GM19463 (cell line): Measurements from ENCODE around the gene ECHDC3.
"Not testable (repeated sequence)": the region's sequence is repeated elsewhere in the genome, so short reads cannot be mapped to it uniquely, and the experiment has no call there.

Source experiments
- ATAC-seq: cut with Tn5 transposase; IDR thresholded peaks from one replicate; pipeline ENCODE4 v1.9.1; 2021; ENCODE audit warnings: mild to moderate bottlenecking, moderate library complexity; ENCODE audit not compliant: unreplicated experiment

Gene ECHDC3

DNA sequence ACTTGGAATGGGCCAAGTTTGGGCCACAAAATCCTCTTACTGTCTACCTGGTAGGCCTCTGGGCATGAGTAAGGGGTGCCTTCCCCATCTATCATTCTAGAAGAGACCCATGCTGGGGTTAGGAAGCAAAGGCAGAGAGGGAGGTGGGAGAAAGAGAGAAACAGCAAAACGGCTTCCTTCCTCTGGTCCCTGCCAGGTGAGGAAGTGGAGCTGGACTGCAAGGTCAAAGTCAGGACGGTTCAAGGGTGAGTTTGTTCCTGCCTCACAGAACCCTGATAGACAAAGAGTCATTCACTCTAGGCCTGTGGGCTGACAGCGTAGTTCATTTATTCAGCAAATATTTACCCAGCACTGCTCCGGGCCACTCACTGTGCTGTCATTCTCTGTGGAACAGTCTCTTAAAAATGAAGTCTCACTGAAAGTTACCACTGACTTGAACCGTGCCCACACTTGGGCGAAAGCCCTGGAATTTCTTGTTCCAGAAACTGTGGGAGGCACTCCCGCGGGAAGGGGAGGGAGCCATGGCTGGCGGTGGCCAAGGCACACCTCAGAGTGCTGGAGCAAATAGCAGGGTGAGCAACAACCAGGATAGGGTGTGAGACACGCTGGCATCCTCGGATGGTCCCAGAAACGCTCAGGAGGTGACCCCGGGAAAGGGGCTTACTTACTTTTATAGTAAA is 26.2 kb upstream of the ECHDC3 start:
- no peak for ATAC-seq

DNA sequence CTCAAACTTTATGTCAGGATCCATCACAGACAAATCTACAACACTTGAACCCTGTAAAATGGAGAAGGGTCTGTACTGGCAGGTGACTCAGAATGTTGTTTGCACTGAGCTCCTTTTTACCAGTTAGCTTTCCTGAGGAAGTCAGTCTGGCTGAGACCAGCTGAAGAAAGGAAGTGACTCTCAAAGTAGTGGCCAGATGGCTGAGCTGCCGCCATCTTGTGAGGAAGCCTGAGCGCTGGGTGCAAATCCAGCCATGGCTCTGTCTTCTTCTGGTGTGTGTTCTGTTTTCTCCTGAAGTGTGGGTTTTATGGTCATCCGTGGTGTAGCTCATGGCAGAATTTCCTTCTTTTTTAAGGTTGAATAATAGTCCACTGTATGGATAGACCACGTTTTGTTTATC is 25.5 kb upstream of the ECHDC3 start:
- no peak for ATAC-seq

DNA sequence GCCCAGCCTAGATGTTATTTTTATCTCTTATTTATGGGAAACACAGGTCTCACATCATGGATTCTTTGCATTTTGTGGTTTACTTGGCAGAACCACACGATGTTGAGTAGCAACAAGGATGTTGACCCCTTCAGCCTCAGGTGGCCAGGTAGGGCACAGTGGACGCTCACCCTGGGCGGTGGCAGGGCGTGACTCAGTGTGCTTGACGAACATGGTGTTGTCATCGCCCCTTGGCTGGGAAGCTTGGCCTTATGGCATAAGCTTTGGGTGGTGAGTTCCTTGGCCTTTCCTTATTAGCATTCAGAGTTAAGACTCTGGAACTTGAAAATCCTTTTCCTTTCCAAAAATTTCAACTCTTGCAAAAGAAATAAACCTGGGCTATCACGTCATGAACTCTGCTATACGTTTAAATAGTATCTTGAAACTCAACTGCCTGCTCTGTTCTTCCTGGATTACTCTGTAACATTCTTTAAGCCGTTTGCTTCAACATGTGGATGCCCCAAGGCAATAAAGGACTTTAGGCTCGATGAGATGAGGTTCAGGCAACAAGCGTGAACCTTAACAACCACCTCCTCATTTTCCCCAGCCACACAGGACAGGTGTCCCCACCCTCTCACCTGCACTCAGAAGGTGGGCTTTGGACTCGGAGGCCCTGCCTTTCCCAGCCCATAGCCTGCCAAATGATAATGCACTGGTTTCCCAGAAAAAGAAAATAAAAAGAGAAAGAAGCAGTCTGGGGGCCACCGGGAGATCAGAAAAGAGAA is 22.5 kb upstream of the ECHDC3 start:
- no peak for ATAC-seq

DNA sequence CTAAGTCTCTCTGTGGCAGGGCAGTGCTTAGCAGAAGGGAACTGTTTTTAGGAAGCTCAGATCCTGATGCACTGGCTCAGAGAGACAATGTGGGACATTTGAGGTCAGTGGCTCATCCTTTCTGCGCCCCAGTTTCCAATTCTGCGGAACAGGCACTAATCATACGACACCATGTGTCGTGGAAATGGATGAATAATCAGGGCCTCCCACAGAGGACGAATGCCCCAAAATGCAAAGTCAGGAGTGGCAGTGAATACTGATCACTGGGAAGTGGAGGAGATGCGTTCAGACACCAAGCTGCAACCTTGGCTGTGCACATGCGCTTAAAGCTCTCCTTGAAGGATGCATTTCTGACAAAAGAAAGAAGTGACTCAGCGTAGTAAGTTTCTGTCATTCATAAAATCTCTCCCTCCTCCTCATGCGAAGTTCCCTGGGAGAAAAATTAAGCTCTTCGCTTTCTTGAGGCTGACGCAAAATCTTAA is 21.9 kb upstream of the ECHDC3 start:
- no peak for ATAC-seq

DNA sequence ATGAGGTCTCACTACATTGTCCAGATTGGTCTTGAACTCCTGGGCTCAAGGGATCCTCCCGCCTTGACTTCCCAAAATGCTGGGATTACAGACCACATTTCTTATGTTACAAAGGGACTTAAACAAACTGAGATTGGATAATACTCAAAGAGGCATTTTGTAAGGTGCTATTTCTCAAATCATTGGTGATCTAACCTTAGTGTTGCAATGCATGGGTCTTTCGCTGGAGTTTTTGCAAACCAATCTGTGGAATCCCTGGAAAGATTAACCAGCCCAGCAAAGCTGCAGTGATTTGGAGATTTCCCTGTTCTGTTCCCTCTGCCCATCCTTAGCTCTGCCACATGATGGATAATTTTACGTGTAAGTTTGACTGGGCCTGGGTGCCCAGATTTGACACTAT is 20.4 kb upstream of the ECHDC3 start:
- ATAC-seq: no peak

DNA sequence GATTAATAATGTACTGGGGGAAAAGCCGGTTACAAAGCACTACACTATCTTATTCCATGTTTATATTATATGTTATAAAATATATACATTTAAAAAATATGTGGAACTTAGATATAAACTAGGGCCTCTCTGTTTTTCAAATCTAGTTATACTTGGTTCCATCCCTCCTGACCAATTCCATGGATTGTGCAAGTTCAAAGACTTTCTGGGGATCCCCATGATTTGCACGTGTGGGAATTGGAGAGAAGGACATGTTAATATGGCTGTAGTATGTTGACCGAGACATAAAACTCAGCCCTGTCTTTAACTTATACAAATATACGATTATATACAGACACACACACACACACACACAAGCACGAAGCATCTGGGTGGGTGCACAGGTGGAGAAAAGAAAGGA is 18.8 kb upstream of the ECHDC3 start:
- ATAC-seq: no peak

DNA sequence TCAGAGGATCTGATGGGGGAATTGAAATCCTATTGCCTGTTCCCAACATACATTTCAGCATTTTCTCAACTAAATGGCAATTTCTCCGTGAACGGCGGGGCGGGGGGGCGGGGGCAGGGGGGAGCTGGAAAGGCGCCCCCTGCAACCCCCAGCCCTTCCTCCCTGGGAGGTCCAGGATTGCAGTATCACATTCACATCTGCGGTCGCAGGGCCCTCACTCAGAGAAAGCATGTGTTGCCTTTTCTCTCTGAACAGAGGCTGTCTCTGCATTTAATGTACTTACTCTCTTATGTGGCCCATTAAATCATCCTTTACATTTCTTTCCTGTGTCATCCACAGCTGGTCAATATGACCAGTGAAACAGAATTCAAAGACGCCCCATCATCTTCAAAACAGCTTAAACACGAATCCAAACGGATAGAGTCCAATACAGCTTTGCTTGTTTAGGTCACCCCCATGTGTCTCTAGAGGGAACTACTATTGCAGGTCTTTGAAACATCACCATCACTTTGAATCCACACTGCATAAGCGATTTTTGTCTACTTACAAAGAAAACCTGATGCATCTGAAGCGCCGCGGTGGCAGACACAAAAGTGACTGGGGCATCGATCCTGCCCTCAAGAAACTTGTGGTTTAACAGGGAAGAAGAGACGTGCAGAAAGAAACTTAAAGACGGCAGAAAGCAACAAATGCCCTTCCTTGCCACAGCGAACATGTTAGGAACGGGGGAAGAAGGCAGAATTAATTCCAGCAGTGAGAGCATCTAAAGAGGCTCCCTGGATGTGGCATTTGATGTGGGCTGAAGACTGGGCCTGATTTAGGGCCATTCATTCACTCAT is 17.0 kb upstream of the ECHDC3 start:
- ATAC-seq: peak; percentile 76

DNA sequence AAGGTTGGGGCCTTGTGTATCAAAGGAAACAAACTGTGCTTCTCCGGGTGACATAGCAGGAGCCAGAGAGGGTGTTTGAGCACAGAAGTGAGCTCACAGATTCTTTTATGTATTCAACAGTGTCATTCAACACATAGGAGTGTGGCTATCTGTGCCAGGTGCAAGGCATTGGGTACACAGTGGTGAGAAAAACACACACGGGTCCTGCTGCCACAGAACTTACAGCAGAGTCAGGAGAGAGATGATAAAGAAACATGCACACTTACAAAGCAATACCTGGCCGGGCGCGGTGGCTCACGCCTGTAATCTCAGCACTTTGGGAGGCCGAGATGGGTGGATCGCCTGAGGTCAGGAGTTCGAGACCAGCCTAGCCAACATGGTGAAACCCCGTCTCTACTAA is 16.3 kb upstream of the ECHDC3 start:
- no peak for ATAC-seq

DNA sequence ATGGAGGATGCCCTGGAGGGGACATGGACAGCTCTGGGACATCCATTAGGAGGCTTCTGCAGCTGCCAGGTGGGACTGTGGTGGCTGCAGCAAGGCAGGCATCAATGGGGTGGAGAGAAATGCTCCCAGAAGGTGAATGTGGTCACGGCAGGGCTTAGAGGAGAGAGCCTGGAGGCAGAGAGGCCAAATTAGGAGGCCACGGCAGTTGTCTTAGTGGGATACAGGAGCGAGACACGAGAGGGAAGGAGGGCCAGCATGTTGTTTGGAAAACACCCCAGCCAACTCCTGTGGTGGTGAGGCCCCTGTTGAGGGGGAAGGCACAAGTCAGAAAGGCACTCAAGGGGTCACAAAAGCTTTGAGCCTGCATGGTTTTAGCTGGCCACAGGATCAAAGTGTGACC is 14.6 kb upstream of the ECHDC3 start:
- ATAC-seq: no peak

DNA sequence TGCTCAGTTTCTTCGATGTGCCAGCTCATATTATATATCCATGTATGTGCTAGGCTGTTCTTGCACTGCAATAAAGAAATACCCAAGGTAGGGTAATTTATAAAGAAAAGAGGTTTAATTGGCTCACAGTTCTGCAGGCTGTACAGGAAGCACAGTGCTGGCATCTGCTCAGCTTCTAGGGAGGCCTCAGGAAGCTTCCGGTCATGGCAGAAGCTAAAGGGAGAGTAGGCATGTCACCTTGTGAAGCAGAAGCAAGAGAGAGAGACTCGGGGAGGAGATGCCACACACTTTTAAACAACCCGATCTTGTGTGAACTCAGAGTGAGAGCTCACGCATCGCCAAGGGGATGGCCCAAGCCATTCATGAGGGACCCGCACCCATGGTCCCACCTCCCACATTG is 13.8 kb upstream of the ECHDC3 start:
- no peak for ATAC-seq

DNA sequence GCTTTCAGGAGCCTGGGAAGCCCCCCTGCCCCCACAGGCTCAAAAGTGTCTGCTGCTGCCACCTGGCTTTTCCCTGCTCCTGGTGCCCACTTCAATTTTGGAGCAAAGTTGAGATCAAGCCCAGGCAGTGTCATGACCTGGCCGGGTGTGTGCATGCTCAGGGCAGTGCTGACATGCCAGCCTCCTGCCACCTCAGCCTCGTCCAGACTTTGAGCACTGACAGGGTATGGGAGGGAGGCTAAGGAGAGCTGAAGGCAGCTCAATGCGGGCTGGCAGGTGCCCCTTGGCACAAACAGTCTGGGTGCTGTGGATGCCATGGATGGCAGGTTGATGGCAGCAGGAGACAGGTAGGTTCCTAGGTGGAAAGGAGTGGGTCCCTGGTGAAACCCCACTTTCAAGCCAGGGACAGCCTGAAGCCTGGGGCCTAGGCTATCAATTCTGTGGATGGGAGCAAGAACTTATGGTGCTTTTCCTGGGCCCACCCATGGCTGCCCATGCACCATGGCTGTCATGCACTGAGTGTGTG is 12.3 kb upstream of the ECHDC3 start:
- no peak for ATAC-seq

DNA sequence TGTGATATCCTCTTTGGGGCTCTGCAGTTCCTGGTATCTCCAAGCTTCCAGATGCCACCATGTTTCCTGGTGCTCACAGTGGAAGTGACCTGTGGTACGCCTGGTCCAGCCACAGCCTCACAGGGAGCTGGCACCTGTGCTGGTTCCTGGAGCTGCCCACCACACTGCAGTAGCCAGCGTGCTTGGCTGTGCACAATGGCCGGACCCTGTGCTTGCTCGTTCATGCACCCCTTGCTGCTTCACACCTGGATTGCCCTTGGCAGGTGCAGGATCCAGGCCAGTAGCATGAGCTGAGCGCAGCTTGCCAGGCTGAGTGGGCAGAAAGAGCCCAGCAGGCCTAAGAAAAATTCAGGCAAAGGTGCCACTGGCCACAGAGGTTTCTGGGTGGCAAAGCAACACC is 11.4 kb upstream of the ECHDC3 start:
- no peak for ATAC-seq

DNA sequence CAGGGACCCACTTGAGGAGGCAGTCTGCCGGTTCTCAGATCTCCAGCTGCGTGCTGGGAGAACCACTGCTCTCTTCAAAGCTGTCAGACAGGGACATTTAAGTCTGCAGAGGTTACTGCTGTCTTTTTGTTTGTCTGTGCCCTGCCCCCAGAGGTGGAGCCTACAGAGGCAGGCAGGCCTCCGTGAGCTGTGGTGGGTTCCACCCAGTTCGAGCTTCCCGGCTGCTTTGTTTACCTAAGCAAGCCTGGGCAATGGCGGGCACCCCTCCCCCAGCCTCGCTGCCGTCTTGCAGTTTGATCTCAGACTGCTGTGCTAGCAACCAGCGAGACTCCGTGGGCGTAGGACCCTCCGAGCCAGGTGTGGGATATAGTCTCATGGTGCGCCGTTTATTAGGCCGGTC is 5.4 kb upstream of the ECHDC3 start:
- ATAC-seq: not testable (repeated sequence)

DNA sequence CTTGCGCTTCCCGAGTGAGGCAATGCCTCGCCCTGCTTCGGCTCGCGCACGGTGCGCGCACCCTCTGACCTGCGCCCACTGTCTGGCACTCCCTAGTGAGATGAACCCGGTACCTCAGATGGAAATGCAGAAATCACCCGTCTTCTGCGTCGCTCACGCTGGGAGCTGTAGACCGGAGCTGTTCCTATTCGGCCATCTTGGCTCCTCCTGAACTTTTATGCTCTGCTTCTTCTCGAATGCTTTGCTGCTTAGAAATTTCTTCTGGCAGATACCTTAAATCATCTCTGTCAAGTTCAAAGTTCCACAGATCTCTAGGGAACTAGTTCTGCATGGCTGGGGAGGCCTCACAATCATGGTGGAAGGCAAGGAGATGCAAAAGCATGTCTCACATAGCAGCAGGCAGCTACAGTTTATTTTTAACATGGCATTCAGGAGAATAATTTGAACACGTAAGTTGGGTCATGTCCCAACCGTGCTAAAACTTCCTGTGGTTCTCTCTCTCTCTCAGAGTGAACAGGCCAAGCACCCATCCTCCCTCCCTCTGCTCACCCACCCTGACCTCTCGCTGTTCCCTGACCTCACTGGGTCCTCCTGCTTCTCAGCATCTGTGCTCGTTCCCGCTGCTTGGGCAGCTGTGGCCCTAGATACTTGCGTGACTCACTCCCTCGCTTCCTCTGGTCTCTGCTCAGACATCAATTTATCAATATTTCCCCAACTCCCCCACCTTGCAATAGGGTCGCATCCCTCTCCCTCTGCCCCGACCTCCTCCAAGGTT is 4.7 kb upstream of the ECHDC3 start:
- not testable (repeated sequence) for ATAC-seq

DNA sequence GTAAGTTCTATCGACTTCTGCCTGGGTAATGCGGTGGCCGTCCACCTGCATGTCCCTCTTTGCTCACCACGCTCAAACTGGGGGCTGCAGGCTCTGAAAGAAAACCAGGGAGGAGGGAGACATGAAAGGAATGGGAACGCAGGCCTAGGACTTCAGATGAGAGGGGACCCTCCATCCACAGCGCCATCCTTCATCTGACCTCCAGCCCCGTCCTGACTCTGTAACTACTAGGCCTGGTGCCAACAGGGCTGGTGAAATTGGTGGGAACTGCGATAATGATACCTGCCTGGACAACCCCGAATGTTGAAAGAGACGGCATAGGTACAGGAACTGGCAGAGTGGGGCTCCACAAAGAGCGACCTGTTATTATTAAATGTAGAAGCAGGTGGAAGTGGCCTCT is 1.3 kb upstream of the ECHDC3 start:
- no peak for ATAC-seq

DNA sequence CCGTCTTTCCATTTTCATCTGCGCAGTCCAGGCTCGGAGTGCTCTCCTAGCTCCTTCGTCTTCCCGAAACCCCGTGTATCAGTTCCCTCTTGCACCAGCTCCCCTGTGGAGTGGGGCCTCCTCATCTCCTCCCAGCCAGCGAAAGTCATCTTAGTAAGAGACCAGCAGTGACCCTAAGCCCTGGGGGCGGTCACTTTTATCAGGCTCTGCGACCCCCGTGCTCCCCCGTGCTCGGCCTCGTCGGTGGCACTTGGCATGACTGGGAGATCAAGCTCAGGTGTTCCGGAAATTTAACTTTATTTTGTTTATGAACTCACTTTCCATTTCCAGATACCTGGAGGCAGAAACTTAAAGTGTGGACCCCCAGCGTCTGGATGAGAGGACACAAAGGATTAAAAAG is 574 bp upstream of the ECHDC3 start:
- no peak for ATAC-seq

DNA sequence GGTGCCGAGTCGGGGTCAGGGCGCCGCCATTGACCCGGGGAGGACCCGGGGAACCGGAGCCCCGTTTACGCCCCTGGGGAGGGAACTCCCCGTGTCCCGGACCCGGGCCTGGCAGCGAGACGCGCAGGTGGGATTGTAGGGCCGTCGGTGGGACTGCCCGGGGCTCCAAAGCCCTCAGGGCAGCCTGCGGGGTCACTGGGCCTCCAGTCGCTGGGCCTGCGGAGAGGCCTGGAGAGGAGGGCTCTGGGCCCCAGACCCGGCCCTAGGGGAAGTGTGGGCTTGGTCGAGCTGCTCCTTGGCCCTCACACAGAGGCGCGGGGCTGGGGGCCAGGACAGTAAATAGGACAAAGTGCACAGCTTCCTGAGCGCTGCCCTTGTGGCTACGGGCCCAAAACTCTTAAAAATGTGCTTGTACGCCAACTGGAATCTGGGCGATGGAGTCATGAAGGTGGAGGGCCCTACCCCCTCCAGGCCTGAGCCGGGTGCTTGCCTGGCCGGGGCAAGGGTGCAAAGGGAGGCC is 657 bp downstream of the ECHDC3 start:
- ATAC-seq: no peak

DNA sequence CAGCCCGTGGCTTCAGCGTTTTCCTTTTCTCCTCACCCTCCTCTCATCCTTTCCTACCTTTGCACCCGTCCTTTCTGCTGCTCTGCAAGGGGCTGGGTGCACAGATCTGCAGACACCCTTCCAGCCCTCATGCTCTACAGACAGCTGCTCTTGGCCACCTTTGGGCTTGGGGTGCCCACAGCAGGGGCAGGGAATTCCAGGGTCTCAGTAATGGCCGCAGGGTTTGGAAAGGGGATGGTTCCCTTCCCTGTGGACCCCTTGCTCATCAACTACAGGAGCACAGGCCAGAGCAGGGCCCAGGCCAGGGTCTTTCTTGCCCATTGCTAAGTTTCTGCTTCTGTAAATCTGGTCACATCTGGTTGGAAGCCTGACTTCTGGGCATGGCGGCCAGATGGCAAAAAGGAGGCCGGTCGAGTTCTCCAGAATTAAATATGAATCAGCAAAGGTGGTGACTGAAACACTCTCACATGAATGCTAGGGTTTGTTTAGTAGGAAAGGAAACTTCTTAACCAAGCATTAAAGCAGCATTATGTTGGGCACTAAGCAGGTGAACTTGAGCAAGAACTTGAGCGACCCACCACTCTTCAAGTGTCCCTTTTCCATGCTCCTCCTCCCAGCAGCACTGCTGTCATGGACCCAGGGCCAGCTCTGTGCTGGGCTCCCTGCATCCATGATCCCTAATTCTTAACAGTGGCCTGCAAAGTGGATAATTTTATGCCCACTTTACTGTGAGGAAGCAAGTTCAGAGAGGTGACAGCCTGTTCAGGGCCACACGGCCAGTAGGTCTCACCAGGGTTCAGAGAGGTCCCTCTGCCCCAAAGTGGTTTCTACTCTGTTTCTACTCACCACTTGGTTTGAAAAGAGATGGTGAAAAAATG is 1.5 kb downstream of the ECHDC3 start:
- ATAC-seq: no peak

DNA sequence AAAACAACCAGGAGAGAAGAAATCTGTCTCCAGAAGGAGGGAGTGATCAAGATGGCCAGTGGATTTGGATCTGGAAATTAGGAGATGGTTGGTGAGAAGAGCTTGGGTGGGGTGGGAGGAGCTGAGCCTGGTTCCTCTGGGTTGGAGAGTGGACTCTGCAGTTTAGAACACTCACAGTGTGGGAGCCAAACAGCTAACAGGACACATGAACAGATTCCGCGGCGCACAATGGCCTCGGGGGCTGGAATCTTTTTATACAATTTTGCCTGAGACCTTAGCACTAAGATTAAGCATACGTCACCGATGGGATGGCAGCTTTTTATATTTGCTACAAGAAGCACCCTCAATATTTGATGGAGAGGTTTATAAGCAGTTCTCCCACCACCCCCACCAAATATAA is 2.9 kb downstream of the ECHDC3 start:
- ATAC-seq: no peak
